OCI-M2 (cell line): ENCODE data around the gene HAUS8.
A peak's percentile ranks its signal among the peaks of the same experiment; 100 is the strongest.
"Not testable (repeated sequence)": the region's sequence is repeated elsewhere in the genome, so short reads cannot be mapped to it uniquely, and the experiment has no call there.

ENCODE experiments used
- DNase-seq: peaks from one replicate; lab custom pipeline; 2025; ENCODE audit not compliant: unreplicated experiment; lab: John Stamatoyannopoulos, UW

HAUS8 gene

DNA sequence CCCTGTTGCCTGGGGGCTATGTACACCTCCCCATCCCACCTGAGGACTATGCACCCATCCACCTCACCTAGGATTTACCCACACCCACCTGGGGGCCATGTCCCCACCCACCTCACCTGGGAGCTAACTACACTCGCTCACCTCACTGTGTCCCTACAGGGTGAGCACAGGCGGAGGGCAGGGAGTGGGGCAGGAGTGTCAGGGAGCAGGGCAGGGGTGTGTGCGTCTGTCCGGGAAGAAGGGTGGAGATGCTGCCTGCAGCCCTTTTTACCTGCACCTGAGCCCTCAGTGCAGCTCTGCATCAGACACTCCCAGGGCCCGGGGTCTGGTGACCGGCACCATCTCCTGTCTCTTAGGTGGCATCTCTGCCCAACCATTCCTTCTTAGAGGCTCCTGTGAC is 38.1 kb downstream of the HAUS8 start:
- no peak for DNase-seq

DNA sequence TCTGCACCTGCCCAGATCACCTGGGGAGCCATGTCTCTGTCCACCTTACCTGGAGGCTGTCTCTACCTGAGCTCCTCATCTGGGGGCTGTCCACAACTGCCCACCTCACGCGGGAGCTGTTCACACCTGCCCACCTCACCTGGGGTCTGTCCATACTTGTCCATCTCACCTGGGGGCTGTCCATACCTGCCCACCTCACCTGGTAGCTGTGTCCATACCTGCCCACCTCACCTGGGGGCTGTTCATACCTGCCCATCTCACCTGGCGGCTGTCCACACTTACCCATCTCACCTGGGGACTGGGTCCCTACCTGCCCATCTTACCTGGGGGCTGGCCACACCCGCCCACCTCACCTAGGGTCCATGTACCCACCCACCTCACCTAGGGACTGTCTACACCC is 38.6 kb downstream of the HAUS8 start:
- no peak for DNase-seq

- DNase-seq, result no peak
These were observed 39.3 kb downstream of the HAUS8 start for GRCh38 chr19:17035842-17036424.

DNA sequence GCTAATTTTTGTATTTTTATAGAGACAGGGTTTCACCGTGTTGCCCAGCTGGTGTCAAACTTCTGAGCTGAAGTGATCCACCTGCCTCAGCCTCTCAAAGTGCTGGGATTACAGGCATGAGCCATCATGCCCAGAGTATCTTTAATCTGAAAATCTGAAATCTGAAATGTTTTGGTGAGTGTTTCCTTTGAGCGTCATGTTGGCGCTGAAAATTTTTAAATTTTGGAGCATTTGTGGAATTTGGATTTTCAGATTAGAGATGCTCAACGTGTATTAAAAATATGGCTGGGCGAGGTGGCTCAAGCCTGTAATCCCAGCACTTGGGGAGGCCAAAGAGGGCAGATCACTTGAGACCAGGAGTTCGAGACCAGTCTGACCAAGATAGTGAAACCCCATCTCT is 43.5 kb downstream of the HAUS8 start:
- no peak for DNase-seq

DNA sequence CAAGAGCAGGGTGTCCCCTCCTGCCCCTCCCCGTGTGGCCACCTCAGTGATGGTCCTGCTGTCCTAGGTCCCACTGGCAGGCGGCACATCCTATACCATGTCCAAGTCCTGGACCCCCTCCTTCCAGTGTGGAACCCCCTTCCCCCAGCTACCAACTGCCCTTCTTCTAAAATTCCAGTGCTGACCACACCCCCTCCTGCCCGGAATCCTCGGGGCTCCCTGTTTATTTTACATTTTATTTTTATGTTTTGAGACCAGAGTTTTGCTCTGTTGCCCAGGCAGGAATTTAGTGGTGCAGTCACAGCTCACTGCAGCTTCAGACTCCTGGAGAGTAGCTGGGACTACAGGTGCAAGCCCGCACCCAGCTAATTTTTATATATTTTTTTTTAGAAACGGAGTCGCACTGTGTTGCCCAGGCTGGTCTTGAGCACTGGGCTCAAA is 47.7 kb downstream of the HAUS8 start:
- DNase-seq, result no peak

DNA sequence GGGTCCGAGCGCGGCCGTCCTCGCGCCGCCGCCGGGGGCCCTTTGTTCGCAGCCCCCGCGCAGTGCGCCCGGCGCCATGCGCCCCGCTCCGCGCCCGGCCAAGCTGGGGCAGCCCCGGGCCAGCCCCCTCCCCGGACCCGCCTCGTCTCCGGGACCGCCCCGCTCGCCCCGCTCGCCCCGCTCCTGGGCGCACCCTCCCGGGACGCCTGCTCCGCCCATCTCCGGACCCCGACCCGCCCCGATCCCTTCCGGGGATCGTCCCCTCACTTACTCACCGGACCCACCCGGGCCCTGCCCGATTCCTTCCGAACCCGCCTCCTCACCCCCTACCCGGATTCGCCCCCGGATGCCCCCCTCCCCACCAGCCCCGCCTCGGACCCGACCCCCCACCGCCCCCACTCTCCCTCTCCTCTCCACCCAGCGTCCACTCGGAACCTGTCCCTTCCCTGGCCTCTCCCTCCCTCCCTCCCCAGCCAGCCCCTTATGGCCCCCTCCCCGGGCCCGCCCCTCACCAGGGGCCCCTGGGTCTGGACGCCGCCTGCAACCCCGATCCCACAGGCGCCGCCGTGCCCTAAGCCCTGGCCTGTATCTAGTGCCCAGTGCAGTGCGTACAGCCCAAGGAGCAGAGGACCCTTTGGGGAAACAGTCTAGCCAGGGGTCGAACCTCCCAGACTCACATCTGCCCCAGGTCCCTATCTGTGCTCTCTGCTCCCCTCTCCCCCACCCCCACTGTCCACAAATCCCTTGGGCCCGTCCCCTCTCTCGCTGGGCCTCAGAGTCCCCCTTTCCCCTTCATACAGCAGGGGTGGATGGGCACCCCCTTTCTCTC is 48.3 kb downstream of the HAUS8 start, which contains the start of gene CPAMD8:
CPAMD8 (minus strand) TSS at position 105 of the 829 bp plus-strand sequence. CDS start 168 bp downstream, outside the sequence.
- DNase-seq, result no peak

DNA sequence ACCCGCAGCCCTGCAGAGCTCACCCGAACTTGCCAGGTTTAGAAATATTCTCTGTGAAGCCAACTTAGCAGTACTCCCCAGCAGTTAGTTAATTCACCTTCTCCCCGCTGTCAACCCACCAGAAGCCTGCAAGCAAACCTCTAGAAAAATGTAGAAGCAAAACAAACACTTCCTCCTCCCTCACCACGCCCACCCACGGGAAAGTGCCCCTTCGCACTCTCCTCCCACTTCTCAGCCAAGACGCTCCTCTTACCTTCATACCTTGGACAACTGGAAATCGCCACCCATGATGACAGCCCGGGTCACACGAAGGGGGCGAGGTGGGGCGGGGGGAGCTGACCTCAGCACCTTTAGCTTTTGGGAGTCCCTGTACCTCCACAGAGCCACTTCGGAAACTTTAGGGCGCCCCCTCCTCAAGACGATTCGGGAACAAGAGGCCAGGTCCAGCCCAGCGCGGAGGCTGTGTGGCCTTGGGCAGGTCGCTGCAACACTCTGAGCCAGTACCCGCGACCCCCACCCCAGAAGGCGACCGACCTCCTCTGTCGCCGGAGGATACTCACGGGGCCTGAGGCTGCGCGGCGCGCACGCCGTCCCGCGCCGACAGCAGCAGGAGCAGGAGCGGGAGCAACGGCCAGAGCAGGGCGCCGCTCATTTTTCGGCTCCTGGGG is 49.1 kb downstream of the HAUS8 start:
- DNase-seq, result peak; percentile 40

- DNase-seq, result no peak
These were observed 49.9 kb downstream of the HAUS8 start for GRCh38 chr19:17025361-17025760.

DNA sequence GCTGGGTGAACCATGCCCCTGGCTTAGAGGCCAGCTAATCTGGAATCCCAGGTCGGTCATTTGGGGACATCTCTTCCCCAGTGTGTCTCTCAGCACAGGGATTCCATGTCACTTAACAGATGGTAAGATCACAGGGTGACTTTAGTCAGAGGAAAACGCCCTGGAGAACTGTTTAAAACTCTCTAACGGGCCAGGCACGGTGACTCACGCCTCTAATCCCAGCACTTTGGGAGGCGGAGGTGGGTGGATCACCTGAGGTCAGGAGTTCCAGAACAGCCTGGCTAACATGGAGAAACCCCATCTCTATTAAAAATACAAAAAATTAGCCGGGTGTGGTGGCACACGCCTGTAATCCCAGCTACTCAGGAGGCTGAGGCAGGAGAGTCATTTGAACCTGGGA is 50.3 kb downstream of the HAUS8 start:
- not testable (repeated sequence) for DNase-seq

GRCh38 chr19:17023805-17024204 is 51.4 kb downstream of the HAUS8 start:
- no peak for DNase-seq

DNA sequence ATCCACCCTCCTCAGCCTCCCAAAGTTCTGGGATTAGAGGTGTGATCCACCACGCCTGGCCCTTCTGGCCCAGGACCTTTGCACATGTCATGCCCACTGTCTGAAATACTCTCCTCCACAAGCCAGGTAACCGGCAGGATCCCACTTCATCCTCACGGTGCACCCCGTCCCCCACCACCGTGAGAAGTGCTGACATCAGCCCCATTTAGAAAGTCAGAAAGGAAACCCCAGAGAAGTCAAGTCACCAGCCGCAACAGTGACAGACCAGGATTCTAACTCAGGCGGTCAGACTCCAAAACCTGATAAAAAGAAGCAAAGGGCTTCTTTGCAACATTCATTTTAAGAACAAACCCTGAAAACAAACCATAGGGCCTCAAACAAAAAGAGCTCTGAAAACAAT is 52.5 kb downstream of the HAUS8 start:
- DNase-seq, result no peak

- no peak for DNase-seq
These were observed 53.3 kb downstream of the HAUS8 start for GRCh38 chr19:17021793-17022590.

DNA sequence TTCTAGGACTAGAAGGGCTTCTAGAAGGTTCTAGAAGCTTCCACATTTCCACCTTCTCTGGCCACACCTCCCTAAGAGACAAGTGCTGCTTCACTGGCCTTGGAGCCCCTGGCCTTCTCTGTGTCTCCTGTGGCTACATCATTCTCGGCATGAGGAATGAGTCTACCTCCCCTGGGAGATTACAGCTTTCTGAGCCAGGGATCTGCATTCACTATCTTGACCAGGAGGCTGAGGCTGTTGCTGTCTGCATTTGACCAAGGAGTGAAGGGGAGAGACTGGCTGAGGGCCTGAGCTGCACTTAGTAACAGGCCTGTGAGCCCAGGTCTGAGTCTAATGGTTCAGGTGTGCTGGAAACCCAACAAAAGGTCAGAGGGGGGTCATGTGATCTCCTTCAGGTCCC is 53.9 kb downstream of the HAUS8 start:
- DNase-seq, result no peak

DNA sequence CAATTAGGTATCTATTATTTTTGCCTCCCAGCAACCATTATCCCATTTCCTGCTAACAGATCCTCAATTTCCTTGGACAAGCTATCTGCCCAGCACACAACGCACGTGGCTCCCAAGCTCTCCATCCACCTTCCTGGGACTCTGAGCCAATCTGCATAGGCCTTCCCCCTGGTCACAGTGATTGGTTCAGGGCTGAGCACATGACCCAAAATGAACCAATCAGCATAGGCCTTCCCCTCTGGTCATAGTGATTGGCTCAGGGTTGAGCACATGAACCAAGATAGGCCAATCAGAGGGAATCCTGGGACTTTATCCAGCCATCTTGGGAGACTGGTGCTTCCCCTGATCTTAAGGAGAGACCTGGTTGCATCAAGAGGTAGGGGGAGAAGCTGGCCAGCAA is 54.4 kb downstream of the HAUS8 start:
- DNase-seq, result no peak

GRCh38 chr19:17020385-17020784 is 54.9 kb downstream of the HAUS8 start:
- DNase-seq, result no peak

GRCh38 chr19:17014212-17014861 is 60.9 kb downstream of the HAUS8 start:
- DNase-seq, result not testable (repeated sequence)

- no peak for DNase-seq
These were observed 63.8 kb downstream of the HAUS8 start for GRCh38 chr19:17011485-17011884.

DNA sequence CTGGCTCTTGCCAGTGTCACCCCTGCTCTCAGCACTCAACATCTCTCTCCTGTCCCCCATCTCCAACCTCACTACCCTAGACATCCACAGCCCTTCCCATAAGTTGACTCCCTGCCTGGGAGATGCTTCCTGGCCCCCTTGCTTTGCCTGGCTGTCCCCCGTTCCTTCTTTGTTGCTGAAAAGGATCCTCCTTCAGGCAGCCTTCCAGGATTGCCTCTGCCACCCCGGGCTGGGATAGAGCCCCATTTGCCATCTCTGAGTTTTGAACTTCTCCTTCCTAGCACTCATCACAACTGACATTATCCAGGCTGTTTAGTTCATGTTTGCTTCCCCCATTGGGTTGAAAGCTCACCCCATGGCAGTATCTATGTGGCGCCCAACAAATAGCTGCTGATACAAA is 68.7 kb downstream of the HAUS8 start:
- DNase-seq, result no peak

DNA sequence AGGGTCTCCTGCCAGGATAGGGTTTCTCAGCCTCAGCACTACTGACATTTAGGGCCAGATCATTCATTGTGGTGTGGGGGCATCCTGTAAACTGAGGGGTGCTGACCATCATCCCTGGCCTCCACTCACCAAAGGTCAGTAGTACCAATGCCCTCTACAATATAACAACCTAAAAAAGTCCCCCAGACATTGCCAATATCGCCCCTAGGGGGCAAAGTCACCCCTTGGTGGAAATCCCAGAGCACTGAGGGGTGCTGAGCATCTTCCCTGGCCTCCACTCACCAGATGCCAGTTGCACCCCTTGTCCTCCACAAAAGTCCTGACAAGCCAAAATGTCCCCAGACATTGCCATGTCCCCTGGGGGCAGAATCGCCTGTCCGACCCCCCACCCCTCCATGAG is 70.3 kb downstream of the HAUS8 start:
- DNase-seq, result no peak

DNA sequence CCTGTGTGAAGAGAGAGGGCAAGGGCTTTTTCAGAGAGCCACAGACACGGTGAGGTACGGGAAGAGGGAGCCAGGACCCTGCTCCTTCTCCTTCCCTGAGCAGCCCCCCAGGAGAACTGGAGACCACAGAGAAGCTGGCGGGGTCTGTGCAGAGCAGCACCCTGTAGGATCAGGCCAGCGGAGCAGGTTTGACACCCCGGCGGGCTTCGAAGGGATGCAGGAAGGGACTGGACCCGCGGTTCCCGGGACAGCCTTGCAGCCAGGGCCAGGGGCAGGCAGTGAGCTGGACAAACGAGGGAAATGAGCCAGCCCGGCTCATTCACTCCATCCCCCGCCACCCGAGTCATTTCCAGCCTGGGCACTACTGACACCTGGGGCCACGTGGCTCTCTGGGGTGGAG is 70.9 kb downstream of the HAUS8 start:
- no peak for DNase-seq

GRCh38 chr19:17002455-17002854 is 72.8 kb downstream of the HAUS8 start:
- DNase-seq, result no peak
